Effector CD4-positive, alpha-beta T cell (primary cell): ENCODE measurements around the gene ZNF266.

Source experiments
- DNase-seq: peaks from one replicate; pipeline ENCODE4 v3.0.0-alpha.2; 2020
- total RNA-seq: gene quantifications from one replicate; lab custom pipeline; 2026; lab: John Stamatoyannopoulos, UW

Gene ZNF266
- 91.4 reads per million, percentile 81 among the genes with 10 or more reads in this experiment for total RNA-seq

GRCh38 chr19:9435279-9436268, at the start of gene ZNF266:
Gene ZNF266 (minus strand): TSS chr19:9435573. CDS start chr19:9420089, 15,484 bp downstream.
- peak; percentile 92 for DNase-seq

GRCh38 chr19:9485140-9485539, 49.8 kb upstream of the ZNF266 start:
- DNase-seq = no peak

- no peak for DNase-seq
Measured at GRCh38 chr19:9474975-9475374, 39.6 kb upstream of the ZNF266 start.

GRCh38 chr19:9467161-9467560, 31.8 kb upstream of the ZNF266 start:
- DNase-seq = no peak

- no peak for DNase-seq
Measured at GRCh38 chr19:9461938-9462337, 26.6 kb upstream of the ZNF266 start.

GRCh38 chr19:9456018-9456689, 20.8 kb upstream of the ZNF266 start:
- DNase-seq = no peak

GRCh38 chr19:9453953-9454352, 18.6 kb upstream of the ZNF266 start:
- DNase-seq = no peak

GRCh38 chr19:9445037-9445436, 9.7 kb upstream of the ZNF266 start:
- no peak for DNase-seq

- DNase-seq = no peak
Measured at GRCh38 chr19:9436358-9436757, 985 bp upstream of the ZNF266 start.

- no peak for DNase-seq
Measured at GRCh38 chr19:9431475-9431874, 3.9 kb downstream of the ZNF266 start.

GRCh38 chr19:9430444-9430843, 4.9 kb downstream of the ZNF266 start:
- DNase-seq = no peak

GRCh38 chr19:9427941-9428340, 7.4 kb downstream of the ZNF266 start:
- DNase-seq = no peak

GRCh38 chr19:9413240-9413954, 22.0 kb downstream of the ZNF266 start:
- no peak for DNase-seq

- DNase-seq = no peak
Measured at GRCh38 chr19:9407827-9408226, 27.5 kb downstream of the ZNF266 start.

GRCh38 chr19:9406798-9407352, 28.5 kb downstream of the ZNF266 start:
- no peak for DNase-seq

- no peak for DNase-seq
Measured at GRCh38 chr19:9381361-9381785, 54.0 kb downstream of the ZNF266 start.

GRCh38 chr19:9370738-9371619, 64.4 kb downstream of the ZNF266 start:
- DNase-seq = no peak

GRCh38 chr19:9362905-9363304, 72.5 kb downstream of the ZNF266 start, which contains the start of gene ZNF177:
Gene ZNF177 (plus strand): TSS chr19:9363013. CDS start chr19:9378312, 15,299 bp downstream.
- no peak for DNase-seq
